ENCODE data around the gene TUB.

GRCh38 chr11:8084352-8084751 is 3.3 kb downstream of the TUB start:
- TF ChIP-seq, protein P1, sequence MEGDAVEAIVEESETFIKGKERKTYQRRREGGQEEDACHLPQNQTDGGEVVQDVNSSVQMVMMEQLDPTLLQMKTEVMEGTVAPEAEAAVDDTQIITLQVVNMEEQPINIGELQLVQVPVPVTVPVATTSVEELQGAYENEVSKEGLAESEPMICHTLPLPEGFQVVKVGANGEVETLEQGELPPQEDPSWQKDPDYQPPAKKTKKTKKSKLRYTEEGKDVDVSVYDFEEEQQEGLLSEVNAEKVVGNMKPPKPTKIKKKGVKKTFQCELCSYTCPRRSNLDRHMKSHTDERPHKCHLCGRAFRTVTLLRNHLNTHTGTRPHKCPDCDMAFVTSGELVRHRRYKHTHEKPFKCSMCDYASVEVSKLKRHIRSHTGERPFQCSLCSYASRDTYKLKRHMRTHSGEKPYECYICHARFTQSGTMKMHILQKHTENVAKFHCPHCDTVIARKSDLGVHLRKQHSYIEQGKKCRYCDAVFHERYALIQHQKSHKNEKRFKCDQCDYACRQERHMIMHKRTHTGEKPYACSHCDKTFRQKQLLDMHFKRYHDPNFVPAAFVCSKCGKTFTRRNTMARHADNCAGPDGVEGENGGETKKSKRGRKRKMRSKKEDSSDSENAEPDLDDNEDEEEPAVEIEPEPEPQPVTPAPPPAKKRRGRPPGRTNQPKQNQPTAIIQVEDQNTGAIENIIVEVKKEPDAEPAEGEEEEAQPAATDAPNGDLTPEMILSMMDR (IDR thresholded peaks at IDR 0.05): no peak
- TF ChIP-seq POLR2A (IDR thresholded peaks at IDR 0.05): no peak
